DOHH2 (cell line): ENCODE measurements around the gene CNBD2.

ENCODE experiments used
- H3F3A ChIP-seq: fragments of 200-600 bp; sonication (generic), shearing (Covaris generic); 2 replicates; pipeline ENCODE4 v1.6.0; 2016; ENCODE audit warnings: antibody characterized with exemption, mild to moderate bottlenecking; ENCODE audit not compliant: control insufficient read depth, insufficient read depth
- H3K27ac ChIP-seq: fragments of 200-600 bp; sonication (generic); 2 replicates; pipeline ENCODE4 v1.5.1; 2014; ENCODE audit warnings: low read depth, mild to moderate bottlenecking, low read length, moderate library complexity
- H3K27me3 ChIP-seq: fragments of 200-600 bp; sonication (generic); 2 replicates; pipeline ENCODE4 v1.6.1; 2014; ENCODE audit warnings: mild to moderate bottlenecking, low read length, mixed read lengths; ENCODE audit not compliant: control insufficient read depth
- H3K36me3 ChIP-seq: fragments of 200-600 bp; sonication (generic); 2 replicates; pipeline ENCODE4 v1.6.1; 2014; ENCODE audit warnings: mild to moderate bottlenecking, low read length, moderate library complexity, mixed read lengths; ENCODE audit not compliant: control insufficient read depth
- H3K4me1 ChIP-seq: fragments of 200-600 bp; sonication (generic); 2 replicates; pipeline ENCODE4 v1.6.1; 2014; ENCODE audit warnings: mild to moderate bottlenecking, low read length, mixed read lengths; ENCODE audit not compliant: control insufficient read depth
- H3K4me2 ChIP-seq: fragments of 200-600 bp; sonication (generic); 2 replicates; pipeline ENCODE4 v1.6.0; 2014; ENCODE audit warnings: mild to moderate bottlenecking, low read length, moderate library complexity
- H3K4me3 ChIP-seq: fragments of 200-600 bp; sonication (generic); 2 replicates; pipeline ENCODE4 v1.5.1; 2014; ENCODE audit warnings: mild to moderate bottlenecking, low read length, mixed read lengths
- H3K79me2 ChIP-seq: fragments of 200-600 bp; sonication (generic); 2 replicates; pipeline ENCODE4 v1.6.1; 2014; ENCODE audit warnings: mild to moderate bottlenecking, low read length, mixed read lengths; ENCODE audit not compliant: control insufficient read depth
- H3K9me2 ChIP-seq: fragments of 200-600 bp; sonication (generic); replicated peaks from 2 replicates; pipeline ENCODE4 v1.6.1; 2014; ENCODE audit warnings: mild to moderate bottlenecking, low read length, mixed read lengths; ENCODE audit not compliant: control insufficient read depth
- H3K9me3 ChIP-seq: fragments of 200-600 bp; sonication (generic); 2 replicates; pipeline ENCODE4 v1.6.1; 2014; ENCODE audit warnings: antibody characterized with exemption, low read length, mixed read lengths; ENCODE audit not compliant: control insufficient read depth, insufficient read depth
- H4K20me1 ChIP-seq: fragments of 200-600 bp; sonication (generic); 2 replicates; pipeline ENCODE4 v1.6.0; 2014; ENCODE audit warnings: low read depth, mild to moderate bottlenecking, antibody characterized with exemption, low read length, moderate library complexity; ENCODE audit not compliant: control insufficient read depth, insufficient read depth
- CTCF ChIP-seq: fragments of 200-600 bp; sonication (generic); IDR thresholded peaks from one replicate; pipeline ENCODE4 v1.5.1; 2014; ENCODE audit warnings: antibody characterized with exemption, mild to moderate bottlenecking, low read depth, low read length; ENCODE audit not compliant: poor library complexity, severe bottlenecking
- EZH2phosphoT487 ChIP-seq: fragments of 200-600 bp; sonication (generic); IDR thresholded peaks from 2 replicates; pipeline ENCODE4 v1.6.1; 2017; ENCODE audit warnings: borderline replicate concordance, mild to moderate bottlenecking, antibody characterized with exemption, low read length, moderate library complexity, mixed read lengths

CNBD2 gene

DNA sequence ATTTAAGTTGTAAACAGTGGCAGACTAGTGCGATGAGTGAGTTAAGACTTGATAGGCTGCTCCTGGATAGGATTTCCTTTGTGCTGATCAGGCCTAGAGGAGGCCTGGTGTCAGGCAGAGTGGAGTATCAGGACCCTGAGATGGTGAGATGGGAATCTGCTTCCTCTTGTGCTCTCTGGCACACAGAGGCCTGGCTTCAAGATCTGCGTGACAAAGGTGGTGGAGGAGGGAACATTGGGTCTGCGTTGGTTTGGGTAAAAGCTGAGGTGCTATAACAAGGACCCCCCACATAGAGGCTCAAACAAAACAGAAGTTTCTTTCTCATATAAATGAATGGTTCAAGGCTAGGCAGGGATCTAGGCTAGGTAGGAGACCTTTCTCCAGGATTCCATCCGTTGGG lies 34.3 kb upstream of the CNBD2 start:
- Histone ChIP-seq H3K79me2 (no peaks in the 10 kb centered on the region), H3K27me3 (no peaks in the 10 kb centered on the region), H3K4me3 (no peak overlapping the region), H3K4me1 (no peaks in the 10 kb centered on the region), H4K20me1 (no peaks in the 10 kb centered on the region), H3F3A (no peaks in the 10 kb centered on the region), H3K36me3 (peaks cover 28% of the 10 kb centered on the region), H3K4me2 (no peak overlapping the region), H3K9me3 (no peaks in the 10 kb centered on the region), H3K27ac (no peak overlapping the region), H3K9me2 (no peaks in the 10 kb centered on the region)
- TF ChIP-seq CTCF (no peak), EZH2phosphoT487 (no peak)

DNA sequence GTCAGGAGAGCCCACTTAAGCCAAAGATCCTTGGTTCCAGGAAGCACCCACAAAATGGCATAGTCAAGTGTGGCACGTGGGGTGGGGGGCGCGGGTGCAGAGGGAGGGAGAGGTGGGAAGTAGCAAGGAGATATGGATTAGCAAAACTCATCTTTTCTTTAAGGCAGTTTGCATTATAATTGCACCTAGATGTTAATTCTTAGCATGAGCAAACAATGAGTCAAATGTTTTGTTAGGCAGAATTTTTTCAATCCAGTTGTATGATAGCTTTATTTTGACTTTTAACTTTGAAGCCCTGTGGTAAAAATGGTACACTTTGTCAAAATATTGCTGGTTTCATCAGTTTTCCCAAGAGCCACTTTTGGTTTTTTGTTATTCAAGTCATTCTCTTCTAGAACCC lies 29.1 kb upstream of the CNBD2 start:
- no peak overlapping the region for H3K4me2 ChIP-seq
- no peaks in the 10 kb centered on the region for H3K4me1 ChIP-seq
- H3F3A ChIP-seq, result no peaks in the 10 kb centered on the region
- no peaks in the 10 kb centered on the region for H4K20me1 ChIP-seq
- no peaks in the 10 kb centered on the region for H3K27me3 ChIP-seq
- H3K9me3 ChIP-seq, result no peaks in the 10 kb centered on the region
- no peak for TF ChIP-seq CTCF
- TF ChIP-seq EZH2phosphoT487, result no peak
- H3K79me2 ChIP-seq, result no peaks in the 10 kb centered on the region
- H3K36me3 ChIP-seq, result peaks cover 38% of the 10 kb centered on the region
- H3K4me3 ChIP-seq, result no peak overlapping the region
- no peaks in the 10 kb centered on the region for H3K9me2 ChIP-seq
- no peak overlapping the region for H3K27ac ChIP-seq

DNA sequence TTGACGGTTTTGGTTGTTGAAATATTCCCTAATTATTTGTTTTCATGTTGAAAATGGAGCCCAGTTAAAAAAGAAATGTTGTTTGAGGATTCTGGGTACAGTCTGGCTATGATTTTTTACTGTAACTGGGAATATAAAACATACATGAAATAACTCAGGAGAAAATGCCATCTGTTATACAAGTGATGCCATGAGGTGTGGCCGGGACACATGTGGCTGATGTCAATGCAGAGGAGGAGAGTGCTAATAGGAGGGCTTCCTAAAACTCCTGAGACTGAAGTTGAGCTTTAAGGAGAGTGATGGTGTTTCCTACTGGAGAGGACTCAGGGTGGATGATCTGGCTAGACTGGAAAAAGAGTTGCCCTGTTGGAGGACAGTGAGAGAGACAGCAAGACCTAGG lies 26.8 kb upstream of the CNBD2 start:
- H3K9me2 ChIP-seq, result no peaks in the 10 kb centered on the region
- no peak overlapping the region for H3K4me2 ChIP-seq
- no peaks in the 10 kb centered on the region for H3K27me3 ChIP-seq
- no peaks in the 10 kb centered on the region for H3K4me1 ChIP-seq
- TF ChIP-seq EZH2phosphoT487 (no peak), CTCF (no peak)
- H3K9me3 ChIP-seq, result no peaks in the 10 kb centered on the region
- H3K27ac ChIP-seq, result no peak overlapping the region
- H3K4me3 ChIP-seq, result no peak overlapping the region
- no peaks in the 10 kb centered on the region for H4K20me1 ChIP-seq
- H3K36me3 ChIP-seq, result peaks cover 33% of the 10 kb centered on the region
- H3F3A ChIP-seq, result no peaks in the 10 kb centered on the region
- H3K79me2 ChIP-seq, result no peaks in the 10 kb centered on the region

DNA sequence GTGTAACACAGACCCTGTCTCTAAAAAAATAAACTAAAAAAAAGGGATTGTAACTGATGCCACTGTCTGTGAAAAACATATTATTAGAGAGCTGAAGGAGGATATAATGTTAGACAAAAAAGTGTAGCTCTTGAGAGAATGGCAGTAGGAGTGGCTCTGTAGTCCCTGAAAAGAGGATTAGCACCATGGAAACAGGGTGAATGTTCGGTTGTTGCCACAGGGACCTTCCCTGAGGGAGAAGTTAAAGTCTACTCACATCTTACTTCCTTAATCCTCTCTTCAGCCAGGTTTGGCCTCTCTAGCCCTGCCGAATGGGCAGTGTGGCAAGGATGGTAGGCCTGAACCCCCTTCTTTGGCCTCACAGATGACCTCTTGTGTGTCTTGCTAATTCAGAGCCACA lies 26.1 kb upstream of the CNBD2 start:
- Histone ChIP-seq H3K79me2 (no peaks in the 10 kb centered on the region), H3K4me2 (no peak overlapping the region), H3K4me1 (no peaks in the 10 kb centered on the region), H3K36me3 (peaks cover 33% of the 10 kb centered on the region), H3K4me3 (no peak overlapping the region), H3K27me3 (no peaks in the 10 kb centered on the region), H3K9me2 (no peaks in the 10 kb centered on the region), H3K27ac (no peak overlapping the region), H4K20me1 (no peaks in the 10 kb centered on the region), H3K9me3 (no peaks in the 10 kb centered on the region), H3F3A (no peaks in the 10 kb centered on the region)
- TF ChIP-seq CTCF (no peak), EZH2phosphoT487 (no peak)
